HG03095 (cell line): ENCODE measurements around the gene NXPH4.

ENCODE experiments used
- ATAC-seq: cut with Tn5 transposase; IDR thresholded peaks from one replicate; pipeline ENCODE4 v1.9.1; 2021; ENCODE audit warnings: moderate library complexity; ENCODE audit not compliant: unreplicated experiment

NXPH4 gene

DNA sequence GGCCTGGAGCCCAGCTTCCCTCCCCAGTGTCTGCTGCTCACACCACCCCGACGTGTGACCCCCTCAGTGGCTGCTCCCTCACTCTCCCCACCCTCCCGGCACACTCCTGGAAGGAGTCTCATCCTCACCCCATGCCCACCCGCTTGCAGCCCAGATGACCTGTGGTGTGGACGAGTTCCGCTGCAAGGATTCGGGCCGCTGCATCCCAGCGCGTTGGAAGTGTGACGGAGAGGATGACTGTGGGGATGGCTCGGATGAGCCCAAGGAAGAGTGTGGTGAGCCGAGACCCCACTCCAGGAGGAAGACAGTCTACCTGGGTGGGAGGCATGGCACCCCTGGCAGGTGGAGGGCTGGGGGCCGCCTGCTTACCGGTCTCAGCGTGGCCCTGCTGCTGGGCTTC is 15.0 kb upstream of the NXPH4 start:
- no peak for ATAC-seq

DNA sequence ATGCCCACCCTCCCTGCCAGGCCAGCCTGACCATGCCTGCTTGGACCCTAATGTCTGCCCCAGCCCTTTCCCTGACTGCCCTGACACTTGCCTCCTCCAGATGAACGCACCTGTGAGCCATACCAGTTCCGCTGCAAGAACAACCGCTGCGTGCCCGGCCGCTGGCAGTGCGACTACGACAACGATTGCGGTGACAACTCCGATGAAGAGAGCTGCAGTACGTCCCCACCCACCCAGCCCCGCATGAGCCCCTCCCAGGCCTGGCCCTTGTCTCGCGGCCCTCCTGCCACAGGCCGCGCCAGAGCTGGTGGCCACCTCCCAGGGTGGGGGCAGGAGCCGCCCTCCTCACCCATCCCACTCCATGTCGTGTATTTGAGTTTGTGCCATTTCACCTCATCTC is 14.3 kb upstream of the NXPH4 start:
- no peak for ATAC-seq

DNA sequence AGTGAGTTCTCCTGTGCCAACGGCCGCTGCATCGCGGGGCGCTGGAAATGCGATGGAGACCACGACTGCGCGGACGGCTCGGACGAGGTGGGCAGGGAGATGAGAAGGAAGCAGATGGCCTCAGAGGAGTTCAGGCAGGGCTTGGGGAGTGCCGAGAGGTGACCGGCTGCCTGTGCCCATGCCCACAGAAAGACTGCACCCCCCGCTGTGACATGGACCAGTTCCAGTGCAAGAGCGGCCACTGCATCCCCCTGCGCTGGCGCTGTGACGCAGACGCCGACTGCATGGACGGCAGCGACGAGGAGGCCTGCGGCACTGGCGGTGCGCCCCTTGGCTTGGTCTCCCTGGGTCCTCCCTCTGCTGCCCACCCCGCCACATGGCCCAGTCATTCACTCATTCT is 13.4 kb upstream of the NXPH4 start:
- no peak for ATAC-seq

DNA sequence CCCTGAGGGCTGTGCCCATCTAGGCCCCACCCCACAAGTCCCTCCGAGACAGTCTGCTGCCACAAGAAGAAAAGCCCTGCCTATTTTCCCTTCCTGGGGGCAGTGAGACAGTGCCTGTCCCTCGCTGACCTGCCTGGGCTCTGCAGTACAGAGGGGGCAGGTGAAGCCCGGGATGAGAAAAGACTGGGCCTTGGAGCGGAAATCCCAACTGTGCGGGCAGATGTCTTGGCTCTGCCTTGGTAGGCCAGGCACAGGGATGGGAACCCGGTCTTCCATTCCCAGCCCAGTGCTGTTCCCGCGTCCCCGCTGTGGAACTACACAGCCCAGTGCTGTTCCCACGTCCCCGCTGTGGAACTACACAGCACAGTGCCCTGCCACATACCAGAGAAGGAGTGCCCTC is 12.8 kb upstream of the NXPH4 start:
- ATAC-seq = no peak

DNA sequence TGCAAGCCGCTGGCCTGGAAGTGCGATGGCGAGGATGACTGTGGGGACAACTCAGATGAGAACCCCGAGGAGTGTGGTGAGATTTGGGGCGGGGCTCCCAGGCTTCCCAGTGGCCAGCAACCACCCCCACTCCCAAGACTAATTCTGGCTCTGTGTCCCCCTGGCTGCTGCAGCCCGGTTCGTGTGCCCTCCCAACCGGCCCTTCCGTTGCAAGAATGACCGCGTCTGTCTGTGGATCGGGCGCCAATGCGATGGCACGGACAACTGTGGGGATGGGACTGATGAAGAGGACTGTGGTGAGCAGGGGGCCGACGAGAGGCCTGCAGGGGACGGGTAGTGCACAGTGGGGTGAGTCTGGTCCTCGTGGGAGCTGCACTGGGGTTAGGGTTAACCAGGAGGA is 12.1 kb upstream of the NXPH4 start:
- ATAC-seq = no peak

DNA sequence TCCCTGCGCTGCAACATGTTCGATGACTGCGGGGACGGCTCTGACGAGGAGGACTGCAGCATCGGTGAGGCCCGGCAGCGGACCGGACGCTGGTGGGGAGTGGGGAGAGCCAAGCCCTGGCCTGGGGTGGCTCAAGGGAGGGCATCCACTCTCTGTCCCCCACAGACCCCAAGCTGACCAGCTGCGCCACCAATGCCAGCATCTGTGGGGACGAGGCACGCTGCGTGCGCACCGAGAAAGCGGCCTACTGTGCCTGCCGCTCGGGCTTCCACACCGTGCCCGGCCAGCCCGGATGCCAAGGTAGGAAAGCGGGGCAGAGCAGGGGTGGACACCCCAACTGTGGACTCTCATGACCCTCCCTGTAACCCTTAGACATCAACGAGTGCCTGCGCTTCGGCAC is 11.4 kb upstream of the NXPH4 start:
- no peak for ATAC-seq

DNA sequence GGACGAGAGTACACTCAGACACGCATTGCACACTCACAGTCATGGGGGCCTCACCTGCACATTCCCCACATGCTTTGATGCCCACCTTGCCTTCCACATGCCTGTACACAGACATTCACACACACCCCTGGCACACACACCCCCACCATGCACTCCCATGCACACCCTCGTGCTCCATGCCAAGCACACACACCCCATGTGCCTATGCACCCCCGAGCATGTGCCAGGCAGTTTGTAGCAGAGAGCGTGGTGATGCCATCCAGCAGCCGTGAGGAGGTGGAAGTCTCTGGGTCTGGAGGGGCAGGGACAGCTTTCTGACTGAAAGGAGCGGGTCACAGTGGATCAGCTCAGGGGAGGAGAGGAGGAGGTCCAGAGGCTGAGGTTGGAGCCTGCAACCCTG is 10.7 kb upstream of the NXPH4 start:
- no peak for ATAC-seq

DNA sequence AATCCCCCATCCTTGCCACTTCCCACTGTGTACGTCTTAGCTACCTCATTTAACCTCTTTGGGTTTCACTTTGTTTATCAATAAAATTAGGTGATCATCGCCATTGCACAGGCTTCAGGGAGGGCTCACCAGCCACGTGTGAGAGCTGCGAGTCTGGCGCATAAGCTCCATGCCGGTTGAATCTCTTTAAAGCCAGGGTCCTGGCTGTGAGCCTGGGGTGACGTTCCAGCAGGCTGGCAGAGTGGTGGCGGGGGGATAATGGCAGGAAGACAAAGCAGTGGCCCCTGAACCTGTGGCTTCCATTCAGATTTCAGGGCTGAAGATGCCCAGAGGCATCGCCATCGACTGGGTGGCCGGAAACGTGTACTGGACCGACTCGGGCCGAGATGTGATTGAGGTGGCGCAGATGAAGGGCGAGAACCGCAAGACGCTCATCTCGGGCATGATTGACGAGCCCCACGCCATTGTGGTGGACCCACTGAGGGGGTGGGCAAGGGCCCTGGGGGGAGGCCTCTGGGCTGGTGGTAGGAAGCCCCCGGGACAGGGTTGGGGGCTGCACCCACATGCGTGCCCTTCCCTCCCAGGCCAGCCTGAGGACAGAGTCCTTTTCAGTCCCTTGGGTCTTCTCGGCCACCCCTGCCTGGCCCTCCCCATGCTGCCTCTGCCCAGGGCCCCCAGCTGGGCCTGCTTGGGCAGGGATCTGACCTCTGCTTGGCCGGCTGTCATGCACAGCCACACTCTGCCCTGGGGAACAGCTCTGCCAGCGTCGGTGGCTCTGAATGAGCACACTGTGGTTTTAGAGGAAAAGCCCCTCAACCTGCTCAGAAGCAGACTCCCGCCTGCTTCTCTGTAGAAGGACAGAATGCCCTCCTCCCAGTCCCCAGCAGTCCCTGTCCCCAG is 8.6 kb upstream of the NXPH4 start:
- ATAC-seq = no peak

DNA sequence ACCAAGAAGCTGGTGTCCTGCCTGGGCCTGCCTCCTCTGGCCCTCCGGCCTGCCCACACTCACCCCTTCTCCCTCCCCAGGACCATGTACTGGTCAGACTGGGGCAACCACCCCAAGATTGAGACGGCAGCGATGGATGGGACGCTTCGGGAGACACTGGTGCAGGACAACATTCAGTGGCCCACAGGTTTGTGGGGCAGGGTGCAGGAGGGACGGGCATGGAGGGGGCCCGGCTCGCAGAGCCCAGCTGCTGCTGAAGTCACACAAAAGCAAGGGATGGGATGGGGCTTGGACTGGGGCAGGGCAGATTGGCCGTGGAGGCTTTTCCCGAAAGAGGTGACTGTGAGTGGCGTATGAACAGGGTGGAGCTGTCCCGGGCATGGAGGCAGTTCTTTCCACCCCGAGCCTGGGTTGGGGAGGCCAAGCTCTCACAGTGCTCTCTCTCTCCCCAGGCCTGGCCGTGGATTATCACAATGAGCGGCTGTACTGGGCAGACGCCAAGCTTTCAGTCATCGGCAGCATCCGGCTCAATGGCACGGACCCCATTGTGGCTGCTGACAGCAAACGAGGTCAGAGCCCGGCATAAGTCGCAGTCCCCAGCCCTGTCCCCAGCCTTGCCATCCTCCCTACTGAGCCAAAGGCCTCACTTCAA is 7.8 kb upstream of the NXPH4 start:
- ATAC-seq = no peak

DNA sequence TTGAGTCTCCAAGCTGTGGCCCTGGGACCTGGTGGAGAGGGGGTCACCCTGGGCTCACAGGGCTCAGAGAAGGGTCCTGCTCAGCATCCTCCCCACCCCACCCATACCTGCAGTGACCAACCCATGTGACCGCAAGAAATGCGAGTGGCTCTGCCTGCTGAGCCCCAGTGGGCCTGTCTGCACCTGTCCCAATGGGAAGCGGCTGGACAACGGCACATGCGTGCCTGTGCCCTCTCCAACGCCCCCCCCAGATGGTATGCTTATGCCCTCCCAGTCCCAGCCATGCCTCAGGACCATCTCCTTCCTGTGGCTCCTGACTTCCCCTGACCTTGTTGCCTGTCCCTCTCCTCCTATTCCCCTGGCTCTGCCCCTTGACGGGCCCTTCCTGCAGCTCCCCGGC is 6.7 kb upstream of the NXPH4 start:
- no peak for ATAC-seq

DNA sequence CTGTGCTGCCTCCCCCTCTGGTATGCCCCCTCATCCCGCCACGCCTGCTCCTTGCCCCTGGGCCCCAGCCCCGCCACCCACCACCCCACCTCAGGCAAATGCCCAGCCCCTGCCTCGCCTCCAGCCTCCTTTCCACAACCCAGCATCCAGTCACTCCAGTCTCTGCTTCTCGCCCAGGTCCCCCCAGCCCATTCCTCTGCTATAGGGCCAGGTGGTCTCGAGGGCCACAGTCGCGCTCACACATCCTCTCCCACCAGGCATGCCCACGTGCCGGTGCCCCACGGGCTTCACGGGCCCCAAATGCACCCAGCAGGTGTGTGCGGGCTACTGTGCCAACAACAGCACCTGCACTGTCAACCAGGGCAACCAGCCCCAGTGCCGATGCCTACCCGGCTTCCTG is 6.1 kb upstream of the NXPH4 start:
- ATAC-seq = no peak

DNA sequence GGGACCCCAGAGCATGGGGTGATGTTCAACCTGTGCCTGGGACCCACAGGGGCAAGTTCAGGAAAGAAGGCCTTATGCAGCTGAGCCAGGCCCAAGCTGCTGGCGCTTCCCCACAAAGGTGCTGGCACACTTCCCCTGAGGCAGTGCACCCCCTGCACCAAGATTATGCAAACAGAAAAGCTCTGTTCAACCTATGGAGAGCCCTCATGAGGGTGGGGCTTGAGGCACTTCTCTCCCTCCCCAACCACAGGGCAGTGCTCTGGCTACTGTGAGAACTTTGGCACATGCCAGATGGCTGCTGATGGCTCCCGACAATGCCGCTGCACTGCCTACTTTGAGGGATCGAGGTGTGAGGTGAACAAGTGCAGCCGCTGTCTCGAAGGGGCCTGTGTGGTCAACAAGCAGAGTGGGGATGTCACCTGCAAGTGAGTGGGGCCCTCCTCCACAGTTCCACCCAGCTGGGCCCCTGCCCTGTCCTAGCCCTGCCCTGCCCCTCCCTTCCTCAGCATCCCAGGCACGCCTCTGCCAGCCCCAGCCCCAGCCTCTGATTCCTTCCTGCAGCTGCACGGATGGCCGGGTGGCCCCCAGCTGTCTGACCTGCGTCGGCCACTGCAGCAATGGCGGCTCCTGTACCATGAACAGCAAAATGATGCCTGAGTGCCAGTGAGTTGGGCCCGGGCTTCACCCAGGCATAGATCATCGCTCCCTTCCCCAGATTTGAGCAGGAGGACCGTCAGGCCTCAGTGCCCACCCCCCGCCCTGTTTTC is 5.5 kb upstream of the NXPH4 start:
- ATAC-seq = no peak

DNA sequence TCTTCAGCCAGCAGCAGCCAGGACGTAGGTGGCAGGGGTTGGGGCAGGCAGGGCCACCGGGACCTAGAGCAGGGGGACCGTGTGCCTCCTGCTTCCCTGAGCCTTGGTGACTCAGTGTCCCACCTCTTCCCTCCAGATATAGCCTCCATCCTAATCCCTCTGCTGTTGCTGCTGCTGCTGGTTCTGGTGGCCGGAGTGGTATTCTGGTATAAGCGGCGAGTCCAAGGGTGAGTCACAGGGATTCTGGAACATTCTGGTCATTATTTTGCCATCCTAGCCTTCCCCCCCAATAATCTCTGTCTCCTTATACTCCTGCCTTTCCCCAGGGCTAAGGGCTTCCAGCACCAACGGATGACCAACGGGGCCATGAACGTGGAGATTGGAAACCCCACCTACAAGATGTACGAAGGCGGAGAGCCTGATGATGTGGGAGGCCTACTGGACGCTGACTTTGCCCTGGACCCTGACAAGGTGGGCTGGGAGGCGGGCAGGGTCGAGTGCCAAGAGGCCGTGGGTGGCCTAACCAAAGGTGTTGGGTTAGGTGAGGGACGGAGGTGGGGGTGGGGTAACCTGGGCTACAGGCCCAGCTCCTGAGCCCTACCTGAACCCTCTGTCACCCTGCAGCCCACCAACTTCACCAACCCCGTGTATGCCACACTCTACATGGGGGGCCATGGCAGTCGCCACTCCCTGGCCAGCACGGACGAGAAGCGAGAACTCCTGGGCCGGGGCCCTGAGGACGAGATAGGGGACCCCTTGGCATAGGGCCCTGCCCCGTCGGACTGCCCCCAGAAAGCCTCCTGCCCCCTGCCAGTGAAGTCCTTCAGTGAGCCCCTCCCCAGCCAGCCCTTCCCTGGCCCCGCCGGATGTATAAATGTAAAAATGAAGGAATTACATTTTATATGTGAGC is 4.5 kb upstream of the NXPH4 start:
- no peak for ATAC-seq

DNA sequence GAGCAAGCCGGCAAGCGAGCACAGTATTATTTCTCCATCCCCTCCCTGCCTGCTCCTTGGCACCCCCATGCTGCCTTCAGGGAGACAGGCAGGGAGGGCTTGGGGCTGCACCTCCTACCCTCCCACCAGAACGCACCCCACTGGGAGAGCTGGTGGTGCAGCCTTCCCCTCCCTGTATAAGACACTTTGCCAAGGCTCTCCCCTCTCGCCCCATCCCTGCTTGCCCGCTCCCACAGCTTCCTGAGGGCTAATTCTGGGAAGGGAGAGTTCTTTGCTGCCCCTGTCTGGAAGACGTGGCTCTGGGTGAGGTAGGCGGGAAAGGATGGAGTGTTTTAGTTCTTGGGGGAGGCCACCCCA is 3.9 kb upstream of the NXPH4 start:
- ATAC-seq = no peak

DNA sequence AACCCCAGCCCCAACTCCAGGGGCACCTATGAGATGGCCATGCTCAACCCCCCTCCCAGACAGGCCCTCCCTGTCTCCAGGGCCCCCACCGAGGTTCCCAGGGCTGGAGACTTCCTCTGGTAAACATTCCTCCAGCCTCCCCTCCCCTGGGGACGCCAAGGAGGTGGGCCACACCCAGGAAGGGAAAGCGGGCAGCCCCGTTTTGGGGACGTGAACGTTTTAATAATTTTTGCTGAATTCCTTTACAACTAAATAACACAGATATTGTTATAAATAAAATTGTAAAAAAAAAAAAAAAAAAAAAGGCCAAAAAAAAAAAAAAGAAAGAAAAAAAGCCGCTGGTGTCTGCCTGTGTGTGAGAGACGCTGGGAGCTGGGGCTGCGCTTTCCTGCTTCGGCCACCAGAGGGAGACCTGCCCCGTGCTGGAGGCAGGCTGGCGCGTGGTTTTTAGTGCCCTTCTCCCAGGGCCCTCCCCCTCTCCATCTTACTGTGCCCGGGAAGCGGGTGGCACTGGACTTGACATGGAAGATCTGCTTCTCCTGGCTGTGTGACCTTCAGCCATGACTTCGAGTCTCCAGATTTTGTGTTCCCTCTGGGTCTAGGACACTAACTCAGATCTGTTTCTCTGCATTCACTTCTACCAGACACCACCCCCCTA is 3.4 kb upstream of the NXPH4 start:
- no peak for ATAC-seq

DNA sequence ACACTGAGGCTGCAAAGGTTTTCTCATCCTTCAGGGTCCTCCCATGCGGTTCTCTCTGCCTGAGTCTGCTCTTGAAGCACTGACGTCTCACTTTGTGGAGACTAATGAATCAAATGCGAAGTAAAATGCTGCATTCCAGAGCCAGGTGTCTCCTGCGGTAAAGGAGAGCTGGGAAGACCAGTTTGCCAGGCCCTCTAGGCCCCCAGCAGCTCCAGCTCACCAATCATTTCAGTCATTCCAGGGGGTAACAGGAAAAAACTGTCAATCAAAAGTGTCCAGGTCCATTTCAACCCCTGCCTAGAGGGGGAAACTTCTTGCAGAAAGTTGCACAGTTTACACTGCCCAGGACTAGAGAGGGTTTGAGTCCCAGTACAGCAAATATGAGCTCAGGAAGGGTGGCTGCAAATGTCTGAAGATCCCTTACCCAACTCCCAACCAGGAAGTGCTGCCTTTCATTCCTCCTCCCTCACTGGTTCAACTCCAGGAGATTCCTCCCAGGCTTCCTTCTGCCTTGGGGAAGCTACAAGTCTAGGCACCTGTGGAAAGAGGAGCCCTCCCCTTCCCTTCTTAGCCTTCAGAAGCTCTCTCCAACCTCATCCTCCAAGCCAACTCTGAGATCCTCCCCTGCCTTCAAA is 2.7 kb upstream of the NXPH4 start:
- no peak for ATAC-seq

DNA sequence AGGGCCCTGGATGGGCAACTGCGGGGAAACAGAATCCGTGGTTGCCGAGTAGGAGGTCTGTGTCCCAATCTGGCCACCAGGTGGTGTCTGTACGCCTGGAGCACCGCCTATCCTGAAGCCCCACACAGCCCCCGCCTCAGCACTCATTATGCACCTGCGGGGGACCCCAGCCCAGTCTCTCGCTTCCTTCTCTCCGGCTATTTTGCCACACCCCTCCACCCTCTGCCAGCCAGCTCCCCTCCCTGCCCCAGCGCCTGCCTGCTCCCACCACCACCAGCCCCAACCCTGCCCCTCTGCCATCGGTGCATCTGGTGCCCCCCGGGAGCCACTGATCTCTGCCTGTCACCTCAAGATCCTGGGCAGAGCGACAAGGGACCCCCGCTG is 2.2 kb upstream of the NXPH4 start:
- no peak for ATAC-seq

DNA sequence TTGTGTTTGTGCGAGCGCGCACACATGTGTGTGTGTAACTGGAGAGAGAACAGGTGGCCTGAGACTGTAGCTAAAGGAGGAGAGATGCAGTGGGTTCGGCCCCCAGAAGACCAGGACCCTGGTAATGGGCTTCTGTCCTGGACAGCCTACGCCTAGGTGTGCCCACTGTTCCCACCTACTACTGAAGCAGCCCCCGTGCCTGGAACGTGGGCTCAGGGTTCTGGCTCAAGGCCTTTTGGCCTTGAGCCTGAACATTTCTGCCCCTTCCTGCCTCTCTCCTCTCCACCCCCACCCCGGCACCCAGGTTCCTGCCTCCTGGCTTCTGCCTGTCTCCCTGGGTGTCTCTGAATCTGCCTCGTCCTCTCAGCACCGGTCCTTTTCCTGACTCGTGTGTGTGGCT is 1.5 kb upstream of the NXPH4 start:
- ATAC-seq = no peak

DNA sequence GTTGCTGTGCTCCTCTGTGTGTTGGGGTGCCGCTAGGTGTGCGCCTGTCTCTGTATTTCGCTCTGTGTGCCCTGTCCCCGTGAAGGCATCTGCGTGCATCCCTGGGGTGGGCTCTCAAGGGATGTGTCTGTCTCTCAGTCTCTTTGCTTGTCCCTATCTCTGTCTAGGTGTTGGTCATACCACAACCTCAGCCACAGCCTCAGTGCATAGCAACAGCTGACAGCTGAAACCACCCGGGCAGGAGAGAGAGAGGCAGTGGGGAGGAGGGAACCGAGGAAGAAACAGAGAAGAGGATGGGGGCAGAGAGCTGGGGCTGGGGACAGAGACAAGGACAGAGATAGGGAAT is 953 bp upstream of the NXPH4 start:
- ATAC-seq = peak; percentile 35
